Hematopoietic multipotent progenitor cell treated with erythropoietin and hydrocortisone succinate and interleukin-3 and kit ligand, for 17 days (in vitro differentiated cells): Measurements from ENCODE around the gene TRAPPC11.

ENCODE experiments used
- DNase-seq: peaks from one replicate; pipeline ENCODE4 v3.0.0-alpha.2; 2015; ENCODE audit warnings: low spot score

The TRAPPC11 gene

GRCh38 chr4:183758061-183758757 lies 99.1 kb downstream of the TRAPPC11 start:
- DNase-seq, result no peak

GRCh38 chr4:183758758-183759447 lies 99.8 kb downstream of the TRAPPC11 start:
- no peak for DNase-seq

DNA sequence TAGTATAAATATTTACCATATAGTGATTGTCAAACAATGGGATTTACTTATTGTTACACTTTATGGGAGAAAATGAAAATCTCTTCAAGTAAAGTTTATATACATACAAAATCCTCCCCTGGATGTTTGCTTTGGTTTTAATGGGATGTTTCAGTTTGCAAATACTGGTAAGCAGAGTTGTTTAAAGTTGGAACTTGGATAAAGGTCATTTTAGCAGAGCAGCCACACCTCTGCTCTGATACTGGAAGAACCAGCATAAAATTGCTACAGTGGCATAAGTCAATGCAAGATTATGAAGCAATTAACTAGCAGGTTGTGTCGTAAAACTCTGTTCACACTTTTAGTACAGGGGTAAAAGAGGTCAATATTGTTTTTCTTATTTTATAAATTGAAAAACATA lies 101.2 kb downstream of the TRAPPC11 start:
- no peak for DNase-seq
